Urinary bladder (tissue), 4 donors: Measurements from ENCODE around the gene GABRR3. TPM values are rescaled to one million over a fixed set of nuclear protein-coding genes. Genes with fewer than 3 reads are reported as not detected.

Experiments
- DNase-seq: peaks from one replicate; pipeline ENCODE4 v3.0.0-alpha.2; 2015; ENCODE audit errors: extremely low spot score
- H3K27ac ChIP-seq: one replicate; pipeline ENCODE4 v1.5.1; 2013; ENCODE audit warnings: low read depth, mild to moderate bottlenecking, moderate library complexity
- H3K36me3 ChIP-seq: one replicate; pipeline ENCODE4 v1.6.1; 2013; ENCODE audit warnings: mild to moderate bottlenecking, moderate library complexity; ENCODE audit not compliant: insufficient read depth
- H3K4me1 ChIP-seq: one replicate; pipeline ENCODE4 v1.6.1; 2013; ENCODE audit warnings: mild to moderate bottlenecking, moderate library complexity; ENCODE audit not compliant: insufficient read depth
- H3K4me3 ChIP-seq: one replicate; pipeline ENCODE4 v1.5.1; 2013; ENCODE audit warnings: low read depth, low read length
- WGBS: extraction: QIAGEN DNeasy Blood & Tissue Kit; methylation state at CpG from one replicate; pipeline ENCODE4 v1.1.7; 2013; 5-methylcytosine and 5-hydroxymethylcytosine counted together
- polyA plus RNA-seq: library from polyadenylated mRNA; stranded (reverse); fragments of 200-250 nt; gene quantifications from one replicate; pipeline ENCODE4 v1.2.3, GENCODE V29; 2013
- total RNA-seq: library from RNA; depleted of rRNA; stranded (reverse); fragments of >200 nt; gene quantifications from one replicate; pipeline ENCODE4 v1.2.3, GENCODE V29; 2014
- donor health status: healthy with polysubstance abuse.
- donor health status: healthy.

The GABRR3 gene
- total and polyA plus RNA-seq, 2 donors: 0.01 to 0.11 TPM

DNA sequence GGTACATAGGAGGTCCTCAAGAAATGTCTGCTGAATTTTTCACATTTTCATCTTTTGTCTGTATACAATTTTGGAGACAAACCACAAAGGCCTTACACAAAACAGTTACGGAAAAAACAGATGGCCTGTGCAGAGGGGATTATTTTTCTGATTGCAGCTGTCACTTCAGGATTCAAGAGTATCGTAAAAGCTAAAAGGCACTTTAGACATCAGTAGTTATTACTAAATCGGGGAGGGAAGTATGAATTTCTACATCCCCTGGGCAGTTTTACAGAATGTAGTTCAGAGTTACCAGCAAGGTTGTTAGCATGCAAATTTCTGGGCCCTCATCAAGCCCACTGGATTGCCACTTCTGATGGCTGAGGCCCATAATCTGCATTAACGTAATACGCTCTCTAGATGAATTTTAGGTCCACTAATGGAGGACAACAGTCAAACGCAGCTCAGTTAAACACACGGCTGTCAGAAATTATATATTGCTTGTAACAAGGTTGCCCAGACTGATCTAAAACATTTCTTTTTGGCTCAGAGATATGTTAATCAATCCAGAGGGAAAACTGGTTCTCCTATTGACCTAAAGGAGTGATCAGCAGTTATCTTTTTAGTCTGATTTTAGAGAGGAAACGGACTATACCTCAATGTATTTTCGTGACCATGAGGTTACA lies 64.0 kb downstream of the GABRR3 start:
- DNase-seq: no peak
- Histone ChIP-seq H3K36me3 (peaks cover under 1% of the 10 kb centered on the region), H3K27ac (peak overlapping the region; percentile 40), H3K4me3 (peak overlapping the region; percentile 90), H3K4me1 (no peaks in the 10 kb centered on the region)
- WGBS: 62% methylated on average over 9 of the region's 9 CpGs

DNA sequence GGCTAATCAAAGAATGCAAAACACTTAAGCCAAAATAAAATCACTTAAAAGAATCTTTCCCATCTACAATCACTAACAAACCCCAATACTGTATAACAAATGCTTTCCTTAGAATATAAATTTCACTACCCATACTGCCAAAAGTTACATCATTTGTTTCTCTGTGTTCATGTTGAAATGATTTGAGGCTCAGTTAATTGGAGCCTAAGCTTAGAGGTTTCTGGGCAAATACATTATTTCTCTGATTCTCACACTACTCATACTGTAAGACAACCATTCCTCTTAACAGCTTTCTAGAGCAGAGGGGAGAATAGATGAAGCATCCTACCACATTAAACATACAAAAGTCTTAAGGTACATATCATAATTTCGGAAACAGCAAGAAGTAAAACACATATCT lies 65.0 kb downstream of the GABRR3 start:
- 86% methylated on average over 1 of the region's 1 CpG for WGBS
- H3K27ac ChIP-seq: peak overlapping the region; percentile 30
- peaks cover 1% of the 10 kb centered on the region for H3K36me3 ChIP-seq
- H3K4me1 ChIP-seq: no peaks in the 10 kb centered on the region
- no peak for DNase-seq
- H3K4me3 ChIP-seq: no peak overlapping the region

DNA sequence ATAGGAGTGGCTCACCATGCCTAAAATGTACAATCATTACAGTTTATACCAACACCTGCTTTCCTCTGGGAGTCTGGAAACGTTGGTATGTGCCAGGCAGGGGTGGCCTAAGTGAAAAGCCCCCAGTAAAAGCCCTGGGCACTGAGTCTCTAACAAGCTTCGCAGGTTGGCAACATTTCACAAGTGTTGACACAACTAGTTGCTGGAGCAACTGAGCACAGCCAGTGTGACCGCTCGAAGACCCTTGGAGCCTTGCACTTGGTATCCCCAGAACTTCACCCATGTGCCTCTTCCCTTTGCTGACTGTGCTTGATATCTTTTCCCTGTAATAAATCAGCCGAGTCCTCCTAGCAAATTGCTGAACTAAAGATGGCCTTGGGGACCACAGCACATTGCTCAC lies 65.6 kb downstream of the GABRR3 start:
- H3K36me3 ChIP-seq: peaks cover 3% of the 10 kb centered on the region
- H3K27ac ChIP-seq: no peak overlapping the region
- H3K4me1 ChIP-seq: no peaks in the 10 kb centered on the region
- no peak overlapping the region for H3K4me3 ChIP-seq
- DNase-seq: no peak
- 78% methylated on average over 5 of the region's 5 CpGs for WGBS

DNA sequence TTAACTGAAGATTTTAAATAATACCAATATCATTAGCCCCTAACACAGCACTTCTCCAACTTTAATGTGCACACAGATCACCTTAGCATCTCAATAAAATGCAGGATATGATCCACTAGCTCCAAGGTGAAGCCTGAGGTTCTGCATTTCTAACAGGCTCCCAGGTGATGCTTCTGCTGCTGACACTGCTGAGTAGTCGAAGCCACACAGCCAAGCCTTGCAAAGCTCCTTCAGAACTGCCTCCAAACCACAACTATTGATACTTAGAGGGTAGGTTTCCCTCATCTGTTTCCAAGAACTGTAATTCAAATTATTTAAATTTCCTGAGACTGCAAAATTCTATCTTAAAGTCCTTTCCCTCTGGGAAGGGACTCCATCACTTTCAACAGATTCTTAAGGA lies 66.7 kb downstream of the GABRR3 start:
- Histone ChIP-seq H3K36me3 (peaks cover 3% of the 10 kb centered on the region), H3K27ac (no peak overlapping the region), H3K4me3 (no peak overlapping the region), H3K4me1 (no peaks in the 10 kb centered on the region)
- 85% methylated on average over 1 of the region's 1 CpG for WGBS
- DNase-seq: no peak

DNA sequence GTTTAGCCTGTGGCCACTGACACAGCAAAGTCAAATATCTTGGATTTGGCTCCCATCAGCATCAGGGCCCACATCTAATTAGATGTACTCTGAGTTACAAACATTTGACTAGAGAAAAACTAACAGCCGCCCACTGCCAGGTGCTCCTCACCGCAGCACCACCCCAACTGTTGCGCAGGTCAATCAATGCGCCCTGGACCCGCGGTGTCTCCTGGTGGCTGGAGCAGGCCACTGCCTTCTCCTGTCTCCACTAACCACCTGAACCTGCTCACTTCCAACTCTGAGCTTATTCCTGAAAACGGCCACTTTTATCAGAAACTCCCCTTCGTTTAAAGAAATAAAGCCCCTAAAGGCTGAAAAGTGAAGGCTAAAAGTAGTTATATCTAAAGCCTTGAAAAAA lies 67.1 kb downstream of the GABRR3 start:
- H3K4me1 ChIP-seq: no peaks in the 10 kb centered on the region
- WGBS: 93% methylated on average over 8 of the region's 8 CpGs
- H3K36me3 ChIP-seq: peaks cover 3% of the 10 kb centered on the region
- H3K27ac ChIP-seq: no peak overlapping the region
- no peak overlapping the region for H3K4me3 ChIP-seq
- DNase-seq: no peak

DNA sequence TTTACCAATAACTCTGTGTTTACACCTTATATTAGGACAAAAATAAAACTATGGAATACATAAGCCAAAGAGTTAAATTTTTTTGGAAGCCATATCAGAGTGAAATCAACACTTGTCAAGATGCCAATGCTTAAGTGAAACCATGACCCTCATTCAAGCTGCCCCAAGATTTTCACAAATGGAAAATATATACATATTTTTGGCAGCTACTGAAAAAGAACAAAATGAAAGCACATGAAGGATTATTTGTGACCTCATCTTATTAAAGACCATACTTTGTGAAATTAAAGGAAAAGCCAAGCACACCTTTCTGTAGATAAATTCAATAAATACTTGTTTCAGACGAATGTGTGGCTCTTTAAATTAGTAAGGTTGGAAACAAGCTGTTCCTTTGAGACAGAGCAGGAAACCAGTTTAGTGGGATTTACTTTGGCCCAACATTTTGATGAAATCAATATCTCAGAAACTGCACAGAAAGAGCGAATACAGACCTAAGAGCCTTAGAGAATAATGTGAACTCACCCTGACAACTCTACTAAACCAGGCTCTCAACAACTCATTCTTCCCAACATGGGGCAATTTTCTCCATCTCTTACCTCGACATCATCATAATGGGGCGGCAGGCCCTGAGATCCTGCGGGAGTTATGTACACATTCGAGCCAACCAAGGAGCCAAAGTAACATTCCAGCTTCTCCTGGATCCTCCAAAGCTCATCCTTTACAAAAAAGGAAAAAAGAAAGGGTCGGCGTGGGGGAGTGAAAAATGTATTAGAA lies 73.9 kb downstream of the GABRR3 start:
- 82% methylated on average over 8 of the region's 8 CpGs for WGBS
- no peak for DNase-seq
- peaks cover 3% of the 10 kb centered on the region for H3K36me3 ChIP-seq

DNA sequence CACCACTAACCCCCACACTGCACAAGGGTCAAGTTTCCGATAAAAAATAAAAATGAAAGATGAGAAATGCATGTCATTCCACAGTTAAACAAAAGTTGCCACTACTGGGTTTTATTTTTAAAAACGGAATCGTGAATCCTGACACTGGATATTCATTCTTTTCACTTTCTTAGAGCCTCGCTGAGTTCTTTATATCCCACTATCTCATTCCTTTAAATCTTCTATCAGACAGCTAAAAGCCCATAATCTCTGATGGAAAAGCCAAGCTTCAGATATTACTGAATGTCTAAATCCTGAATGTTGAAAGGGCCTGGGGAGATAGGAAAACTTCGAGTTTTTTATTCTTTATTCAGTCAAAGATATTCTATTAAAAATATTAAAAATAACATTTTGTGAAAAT lies 74.6 kb downstream of the GABRR3 start:
- no peak overlapping the region for H3K27ac ChIP-seq
- H3K4me3 ChIP-seq: no peak overlapping the region
- H3K36me3 ChIP-seq: peaks cover 1% of the 10 kb centered on the region
- 40% methylated on average over 5 of the region's 5 CpGs for WGBS
- H3K4me1 ChIP-seq: no peaks in the 10 kb centered on the region
- no peak for DNase-seq

More for the DNA sequence above, 73.9 kb downstream of the GABRR3 start:
- no peaks in the 10 kb centered on the region for H3K4me1 ChIP-seq
- no peak overlapping the region for H3K27ac ChIP-seq
- no peak overlapping the region for H3K4me3 ChIP-seq

DNA sequence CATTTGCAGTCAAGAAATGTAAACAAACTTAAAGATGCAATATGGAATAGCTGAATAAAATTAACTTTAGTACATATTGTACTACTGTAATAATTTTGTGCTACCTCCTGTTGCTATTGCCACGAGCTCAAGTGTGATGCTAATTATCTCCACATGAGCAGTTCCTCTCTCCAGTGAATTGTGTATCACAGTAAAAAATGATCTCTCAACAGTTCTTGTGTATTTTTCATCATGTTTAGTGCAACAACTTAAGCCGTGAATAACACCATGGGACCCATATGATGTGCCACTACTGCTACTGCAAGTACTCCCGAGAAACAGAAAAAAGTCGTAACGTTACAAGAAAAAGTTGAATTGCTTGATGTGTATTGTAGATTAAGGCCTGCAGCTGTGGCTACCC lies 75.2 kb downstream of the GABRR3 start:
- no peak overlapping the region for H3K27ac ChIP-seq
- no peaks in the 10 kb centered on the region for H3K4me1 ChIP-seq
- peaks cover 1% of the 10 kb centered on the region for H3K36me3 ChIP-seq
- DNase-seq: no peak
- WGBS: 83% methylated on average over 5 of the region's 5 CpGs
- H3K4me3 ChIP-seq: no peak overlapping the region

DNA sequence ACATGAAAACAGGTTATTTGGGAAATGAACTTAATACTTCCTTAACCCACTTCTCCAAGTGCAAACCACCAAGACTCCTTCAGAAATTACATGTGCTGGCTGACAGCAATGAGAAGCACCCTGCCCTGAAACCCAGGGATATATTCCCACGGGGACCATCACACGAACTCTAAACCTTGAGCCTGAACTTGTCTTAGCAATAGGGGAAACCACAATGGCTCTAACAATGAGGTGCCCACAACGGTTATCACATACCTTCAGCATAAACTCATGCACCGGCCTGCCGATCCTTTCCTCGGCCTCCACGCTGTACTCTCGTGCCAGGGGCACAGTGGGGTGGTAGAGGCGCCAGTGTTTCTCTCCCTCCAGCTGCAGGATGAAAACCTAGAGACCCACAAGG lies 76.3 kb downstream of the GABRR3 start:
- Histone ChIP-seq H3K27ac (no peak overlapping the region), H3K4me3 (no peak overlapping the region)
- no peak for DNase-seq

DNA sequence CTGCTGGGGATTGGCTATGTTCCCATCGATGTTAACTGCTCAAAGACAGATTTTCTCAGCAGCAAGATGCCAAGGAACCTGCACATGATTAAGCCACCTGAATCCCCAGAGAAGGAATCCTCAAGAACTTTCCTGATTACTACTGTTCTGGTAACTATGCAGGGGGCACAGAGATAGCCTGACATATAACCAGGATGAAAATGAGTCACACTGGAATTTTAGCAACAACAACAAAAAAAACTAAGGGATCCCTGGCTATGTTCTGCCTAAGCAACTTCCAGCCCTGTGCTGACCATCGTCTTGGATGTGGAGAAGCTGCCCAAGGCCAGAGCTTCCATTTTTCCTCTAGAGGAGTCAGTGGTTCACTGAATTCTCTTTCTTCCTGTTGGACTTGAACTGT lies 76.7 kb downstream of the GABRR3 start:
- WGBS: 83% methylated on average over 2 of the region's 2 CpGs
- no peak overlapping the region for H3K27ac ChIP-seq
- H3K4me3 ChIP-seq: no peak overlapping the region
- no peaks in the 10 kb centered on the region for H3K36me3 ChIP-seq
- DNase-seq: no peak
- no peaks in the 10 kb centered on the region for H3K4me1 ChIP-seq

More for the DNA sequence above, 76.3 kb downstream of the GABRR3 start:
- no peaks in the 10 kb centered on the region for H3K4me1 ChIP-seq
- no peaks in the 10 kb centered on the region for H3K36me3 ChIP-seq
- WGBS: 97% methylated on average over 9 of the region's 9 CpGs

DNA sequence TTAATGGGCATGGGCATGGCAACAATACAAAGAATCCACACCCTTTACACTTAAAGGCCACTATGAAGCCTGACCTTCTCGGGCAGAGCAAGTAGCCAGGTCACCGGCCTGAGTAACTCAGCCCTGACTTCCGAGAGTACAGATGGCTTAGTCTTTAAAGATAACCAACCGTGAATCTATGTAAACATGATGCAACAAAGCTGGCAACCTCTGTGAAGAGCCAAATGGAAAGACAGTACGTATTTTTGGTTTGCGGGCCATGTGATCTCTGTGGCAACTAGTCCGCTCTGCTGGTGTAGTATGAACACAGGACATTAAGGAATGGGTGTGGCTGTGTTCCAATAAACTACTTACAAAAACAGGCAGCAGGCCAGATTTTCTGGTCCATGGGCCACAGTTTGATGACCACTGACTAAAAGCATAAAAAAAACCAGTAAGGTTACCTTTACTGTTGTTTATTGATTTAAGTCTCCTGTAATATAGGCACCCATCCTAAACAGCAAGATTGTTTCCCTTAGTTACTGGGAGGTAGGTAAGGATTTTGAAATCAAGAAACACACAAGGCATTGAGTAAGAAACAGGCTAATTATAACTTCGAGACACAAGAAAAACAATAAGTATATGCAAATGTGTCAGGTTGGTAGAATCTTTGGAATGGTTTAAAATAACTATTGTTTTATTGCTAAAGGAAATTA lies 77.4 kb downstream of the GABRR3 start:
- Histone ChIP-seq H3K36me3 (peaks cover 2% of the 10 kb centered on the region), H3K4me3 (no peak overlapping the region), H3K4me1 (no peaks in the 10 kb centered on the region), H3K27ac (peak overlapping the region; percentile 25)
- no peak for DNase-seq
- WGBS: 60% methylated on average over 8 of the region's 8 CpGs

DNA sequence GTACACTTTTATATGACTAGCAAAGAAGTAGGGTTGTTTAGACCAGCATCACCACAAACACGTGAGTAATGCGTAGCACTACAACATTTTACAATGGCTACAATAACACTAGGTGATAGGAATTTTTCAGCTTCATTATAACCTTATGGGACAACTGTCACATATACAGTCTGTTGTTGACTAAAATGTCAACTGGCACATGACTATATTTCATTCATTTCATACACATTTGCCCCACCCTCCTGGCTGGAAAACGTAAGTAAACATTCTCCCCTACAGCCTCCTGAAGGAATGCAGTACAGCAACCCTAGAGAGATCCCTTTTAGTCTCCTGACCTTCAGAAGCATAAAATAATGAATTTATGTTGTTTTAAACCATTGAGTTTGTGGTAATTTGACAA lies 79.1 kb downstream of the GABRR3 start:
- no peak overlapping the region for H3K27ac ChIP-seq
- no peaks in the 10 kb centered on the region for H3K4me1 ChIP-seq
- peaks cover 2% of the 10 kb centered on the region for H3K36me3 ChIP-seq
- no peak for DNase-seq
- WGBS: 76% methylated on average over 3 of the region's 3 CpGs
- no peak overlapping the region for H3K4me3 ChIP-seq

DNA sequence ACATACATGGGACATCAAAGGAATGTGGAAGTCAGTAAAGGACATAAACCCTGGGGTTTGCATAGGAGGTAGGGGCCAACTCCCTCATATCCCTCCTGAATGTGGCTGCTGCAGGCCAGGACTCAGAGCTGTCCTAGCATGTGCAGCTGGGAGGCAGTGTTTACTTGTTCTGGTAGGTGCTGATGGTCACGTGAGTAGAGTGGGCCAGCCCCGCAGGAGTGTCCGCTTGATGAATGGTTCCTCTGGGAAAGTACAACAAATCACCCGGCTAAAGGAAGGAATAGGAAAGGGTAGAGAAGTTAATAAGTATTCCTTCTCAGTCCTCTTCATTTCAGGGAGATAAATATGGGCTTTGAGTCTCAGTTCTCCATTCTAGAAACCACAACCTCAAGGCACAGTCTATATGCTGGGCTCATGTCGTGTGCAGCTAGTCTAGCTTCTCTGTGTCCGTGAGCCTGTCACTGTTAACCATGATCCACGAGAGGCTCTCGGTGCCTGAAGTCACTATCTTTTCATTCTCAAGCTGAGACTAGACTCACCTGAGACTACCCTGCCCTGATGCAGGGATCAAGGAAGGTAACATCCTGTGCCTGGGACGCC lies 80.8 kb downstream of the GABRR3 start:
- Histone ChIP-seq H3K4me1 (no peaks in the 10 kb centered on the region), H3K27ac (no peak overlapping the region), H3K4me3 (no peak overlapping the region), H3K36me3 (peaks cover 2% of the 10 kb centered on the region)
- no peak for DNase-seq
- WGBS: 90% methylated on average over 9 of the region's 9 CpGs
